Measurements from ENCODE around the gene FAM117B. TPM values are rescaled to one million over a fixed set of nuclear protein-coding genes. Genes with fewer than 3 reads are reported as not detected.

Gene FAM117B
- total RNA-seq, 2 experiments from 2014 or later: 4.2 to 18.4 TPM

DNA sequence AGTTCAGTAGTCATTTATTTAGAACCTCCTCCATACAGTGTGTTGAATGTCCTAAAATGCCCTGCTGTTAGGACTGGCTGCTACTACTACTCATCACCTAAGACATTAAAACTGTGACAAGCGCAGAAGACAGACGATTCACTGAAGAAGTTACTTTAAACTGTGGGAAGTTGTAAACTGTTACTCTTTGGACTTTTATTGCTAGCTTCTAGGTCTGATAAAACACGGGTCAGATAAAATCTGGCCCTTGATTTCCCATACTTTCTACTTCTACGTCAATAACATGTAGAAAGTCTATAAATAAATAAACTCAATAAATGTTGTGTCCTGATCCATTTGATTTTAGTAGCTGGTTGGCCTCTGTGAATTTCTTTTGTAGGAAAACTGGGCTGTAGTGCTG is 123.4 kb downstream of the FAM117B start:
- H3K4me1 ChIP-seq (ENCODE audit: insufficient read depth, low read length, poor library complexity, severe bottlenecking): no peaks in the 10 kb centered on the region
- CTCF ChIA-PET (ENCODE audit: unreplicated experiment): no interaction called here
- H3K79me2 ChIP-seq (ENCODE audit: insufficient read depth, low read depth, low read length): no peaks in the 10 kb centered on the region
- no TSS peak for BruUV-seq (replicated peaks)
- peaks cover 16% of the 10 kb centered on the region; the same call in 1 of the 2 replicates for H3K36me3 ChIP-seq (ENCODE audit: insufficient read depth, low read length)
- no peak overlapping the region for H3K4me3 ChIP-seq (ENCODE audit: low read depth, low read length, poor library complexity, severe bottlenecking)
- POLR2A ChIA-PET: interaction anchor here (0.5 to 1.1 kb wide), 2 partner anchors 41 to 146 kb away, joined by 3 to 8 read pairs; no protein-coding TSS in a partner anchor
- no peaks in the 10 kb centered on the region for H3K9me3 ChIP-seq (ENCODE audit: low read length)
- no peak overlapping the region for H3K27ac ChIP-seq (ENCODE audit: low read depth, low read length, poor library complexity, severe bottlenecking)
- no peak for DNase-seq (ENCODE audit: low spot score)
- TF ChIP-seq, protein P1, sequence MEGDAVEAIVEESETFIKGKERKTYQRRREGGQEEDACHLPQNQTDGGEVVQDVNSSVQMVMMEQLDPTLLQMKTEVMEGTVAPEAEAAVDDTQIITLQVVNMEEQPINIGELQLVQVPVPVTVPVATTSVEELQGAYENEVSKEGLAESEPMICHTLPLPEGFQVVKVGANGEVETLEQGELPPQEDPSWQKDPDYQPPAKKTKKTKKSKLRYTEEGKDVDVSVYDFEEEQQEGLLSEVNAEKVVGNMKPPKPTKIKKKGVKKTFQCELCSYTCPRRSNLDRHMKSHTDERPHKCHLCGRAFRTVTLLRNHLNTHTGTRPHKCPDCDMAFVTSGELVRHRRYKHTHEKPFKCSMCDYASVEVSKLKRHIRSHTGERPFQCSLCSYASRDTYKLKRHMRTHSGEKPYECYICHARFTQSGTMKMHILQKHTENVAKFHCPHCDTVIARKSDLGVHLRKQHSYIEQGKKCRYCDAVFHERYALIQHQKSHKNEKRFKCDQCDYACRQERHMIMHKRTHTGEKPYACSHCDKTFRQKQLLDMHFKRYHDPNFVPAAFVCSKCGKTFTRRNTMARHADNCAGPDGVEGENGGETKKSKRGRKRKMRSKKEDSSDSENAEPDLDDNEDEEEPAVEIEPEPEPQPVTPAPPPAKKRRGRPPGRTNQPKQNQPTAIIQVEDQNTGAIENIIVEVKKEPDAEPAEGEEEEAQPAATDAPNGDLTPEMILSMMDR (conservative IDR thresholded peaks at IDR 0.05; ENCODE audit: low read length): no peak
- no peak for TF ChIP-seq EZH2phosphoT487 (IDR thresholded peaks at IDR 0.05; ENCODE audit: borderline replicate concordance, low read depth, low read length)
- no peak overlapping the region for H3K4me2 ChIP-seq (ENCODE audit: low read length)
- no peaks in the 10 kb centered on the region for H3K9me2 ChIP-seq (ENCODE audit: insufficient read depth, low read length)
- no peaks in the 10 kb centered on the region for H4K20me1 ChIP-seq (ENCODE audit: insufficient read depth, low read length)
- intact Hi-C loops (cut with micrococcal nuclease; ENCODE audit: unreplicated experiment): no loop called here
- H2AFZ ChIP-seq (ENCODE audit: low read length): no peak overlapping the region

DNA sequence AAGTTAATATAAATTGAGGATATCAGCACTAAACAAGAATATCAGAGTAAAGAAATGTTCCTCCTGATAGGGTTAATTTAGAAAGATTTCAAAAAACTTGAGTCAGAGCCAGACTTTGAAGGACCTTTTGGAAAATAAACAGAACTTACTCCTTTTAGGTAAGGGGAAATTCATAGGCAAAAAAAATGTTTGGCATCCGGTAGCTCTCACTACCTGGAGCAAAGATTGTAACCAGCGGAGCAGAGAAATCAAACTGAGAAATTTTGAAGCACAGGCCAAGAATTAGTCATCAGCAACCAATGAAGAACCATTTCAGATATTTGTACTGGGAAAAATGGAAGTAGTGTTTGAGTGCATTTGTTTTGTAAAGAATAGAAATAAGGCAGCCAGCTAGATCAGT is 123.8 kb downstream of the FAM117B start:
- DNase-seq (ENCODE audit: low spot score): no peak
- BruUV-seq (replicated peaks): no TSS peak
- intact Hi-C loops (cut with micrococcal nuclease; ENCODE audit: unreplicated experiment): no loop called here
- Histone ChIP-seq H2AFZ (ENCODE audit: low read length) (no peak overlapping the region), H4K20me1 (ENCODE audit: insufficient read depth, low read length) (no peaks in the 10 kb centered on the region), H3K27ac (ENCODE audit: low read depth, low read length, poor library complexity, severe bottlenecking) (no peak overlapping the region), H3K4me1 (ENCODE audit: insufficient read depth, low read length, poor library complexity, severe bottlenecking) (no peaks in the 10 kb centered on the region), H3K79me2 (ENCODE audit: insufficient read depth, low read depth, low read length) (no peaks in the 10 kb centered on the region), H3K36me3 (ENCODE audit: insufficient read depth, low read length) (peaks cover 16% of the 10 kb centered on the region; the same call in 1 of the 2 replicates), H3K4me2 (ENCODE audit: low read length) (no peak overlapping the region), H3K9me2 (ENCODE audit: insufficient read depth, low read length) (no peaks in the 10 kb centered on the region), H3K9me3 (ENCODE audit: low read length) (no peaks in the 10 kb centered on the region), H3K4me3 (ENCODE audit: low read depth, low read length, poor library complexity, severe bottlenecking) (no peak overlapping the region)
- ChIA-PET POLR2A (interaction anchor here (0.5 to 1.1 kb wide), 4 partner anchors 28 to 280 kb away, joined by 3 to 8 read pairs (median 4); no protein-coding TSS in a partner anchor), CTCF (ENCODE audit: unreplicated experiment) (no interaction called here)
- TF ChIP-seq, protein P1 (conservative IDR thresholded peaks at IDR 0.05; ENCODE audit: low read length): no peak
- TF ChIP-seq EZH2phosphoT487 (IDR thresholded peaks at IDR 0.05; ENCODE audit: borderline replicate concordance, low read depth, low read length): no peak

DNA sequence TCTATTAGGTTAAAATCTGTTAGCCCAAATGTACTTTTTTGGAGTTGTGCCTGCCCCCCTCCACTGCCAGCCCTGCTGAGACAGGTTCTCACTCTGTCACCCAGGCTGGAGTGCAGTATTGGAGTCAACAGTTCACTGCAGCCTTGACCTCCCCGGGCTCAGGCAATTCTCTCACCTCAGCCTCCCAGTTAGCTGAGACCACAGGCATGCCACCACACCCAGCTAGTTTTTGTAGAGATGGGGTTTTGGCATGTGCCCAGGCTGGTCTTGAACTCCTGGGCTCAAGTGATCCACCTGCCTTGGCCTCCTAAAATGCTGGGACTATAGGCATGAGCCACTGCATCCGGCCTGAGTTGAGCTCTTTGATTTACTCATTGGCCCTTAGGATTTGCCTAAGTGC is 126.1 kb downstream of the FAM117B start:
- Histone ChIP-seq H3K9me2 (ENCODE audit: insufficient read depth, low read length) (no peaks in the 10 kb centered on the region), H2AFZ (ENCODE audit: low read length) (no peak overlapping the region), H3K27ac (ENCODE audit: low read depth, low read length, poor library complexity, severe bottlenecking) (no peak overlapping the region), H3K9me3 (ENCODE audit: low read length) (no peaks in the 10 kb centered on the region), H3K4me3 (ENCODE audit: low read depth, low read length, poor library complexity, severe bottlenecking) (no peak overlapping the region), H3K4me2 (ENCODE audit: low read length) (no peak overlapping the region), H3K36me3 (ENCODE audit: insufficient read depth, low read length) (peaks cover 16% of the 10 kb centered on the region; the same call in 1 of the 2 replicates), H3K4me1 (ENCODE audit: insufficient read depth, low read length, poor library complexity, severe bottlenecking) (no peaks in the 10 kb centered on the region), H3K79me2 (ENCODE audit: insufficient read depth, low read depth, low read length) (no peaks in the 10 kb centered on the region), H4K20me1 (ENCODE audit: insufficient read depth, low read length) (no peaks in the 10 kb centered on the region)
- intact Hi-C loops (cut with micrococcal nuclease; ENCODE audit: unreplicated experiment): no loop called here
- no TSS peak for BruUV-seq (replicated peaks)
- POLR2A ChIA-PET: interaction anchor here (1.2 kb wide), 2 partner anchors 9 to 108 kb away, joined by 3 read pairs; no protein-coding TSS in a partner anchor
- no peak for DNase-seq (ENCODE audit: low spot score)
- TF ChIP-seq, protein P1 (conservative IDR thresholded peaks at IDR 0.05; ENCODE audit: low read length): no peak
- no peak for TF ChIP-seq EZH2phosphoT487 (IDR thresholded peaks at IDR 0.05; ENCODE audit: borderline replicate concordance, low read depth, low read length)
- CTCF ChIA-PET (ENCODE audit: unreplicated experiment): no interaction called here

Measured in OCI-LY7 (cell line).